ENCODE results near the gene CLCN6. TPM values are rescaled to one million over a fixed set of nuclear protein-coding genes. Genes with fewer than 3 reads are reported as not detected.

CLCN6 gene
- total RNA-seq, 1 donor from 2014 or later = 42.9 TPM

GRCh38 chr1:11774753-11775152 is 31.2 kb upstream of the CLCN6 start:
- TF ChIP-seq CTCF (IDR thresholded peaks at IDR 0.05; ENCODE audit: unreplicated experiment) = no peak
- Mint-ChIP-seq H3K9me3 (ENCODE audit: unreplicated experiment) (no peaks in the 10 kb centered on the region), H3K4me1 (ENCODE audit: unreplicated experiment) (no peaks in the 10 kb centered on the region), H3K4me3 (ENCODE audit: unreplicated experiment) (no peak overlapping the region), H3K36me3 (ENCODE audit: low read depth, unreplicated experiment) (no peaks in the 10 kb centered on the region), H3K27ac (ENCODE audit: unreplicated experiment) (no peak overlapping the region), H3K27me3 (ENCODE audit: unreplicated experiment) (peaks cover 3% of the 10 kb centered on the region)
- DNase-seq (ENCODE audit: low spot score) = no peak

DNA sequence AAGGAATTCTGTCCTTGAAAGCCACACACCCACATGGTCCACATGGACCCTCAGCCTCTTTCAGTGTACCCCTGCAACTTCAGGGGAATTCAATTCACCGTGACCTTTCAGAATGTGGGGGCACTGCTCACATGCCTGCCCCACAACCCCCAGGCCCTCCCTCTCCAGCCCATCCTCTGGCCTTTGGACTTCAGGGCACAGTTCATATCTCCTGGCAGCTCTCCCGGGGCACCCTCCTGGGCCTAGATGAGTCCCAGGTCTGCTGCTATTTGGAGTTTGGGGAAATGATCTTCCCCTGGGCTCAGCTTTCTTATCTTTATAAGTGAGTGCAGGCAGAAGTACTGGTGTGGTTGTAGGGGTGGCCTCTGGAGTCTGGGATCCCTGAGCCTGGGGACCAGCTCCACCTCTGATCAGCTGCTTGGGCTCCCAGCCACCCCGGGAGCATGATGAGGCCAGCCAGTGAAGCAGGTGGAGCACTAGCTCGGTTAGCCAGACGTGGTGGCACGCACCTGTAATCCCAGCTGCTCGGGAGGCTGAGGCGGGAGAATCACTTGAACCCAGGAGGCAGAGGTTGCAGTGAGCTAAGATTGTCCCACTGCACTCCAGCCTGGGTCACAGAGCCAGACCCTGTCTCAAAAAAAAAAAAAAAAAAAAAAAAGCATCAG is 28.2 kb upstream of the CLCN6 start:
- H3K4me3 Mint-ChIP-seq (ENCODE audit: unreplicated experiment) = no peak overlapping the region
- H3K27me3 Mint-ChIP-seq (ENCODE audit: unreplicated experiment) = peaks cover 7% of the 10 kb centered on the region
- H3K27ac Mint-ChIP-seq (ENCODE audit: unreplicated experiment) = no peak overlapping the region

GRCh38 chr1:11778336-11778735 is 27.7 kb upstream of the CLCN6 start:
- no peak overlapping the region for H3K27ac Mint-ChIP-seq (ENCODE audit: unreplicated experiment)
- TF ChIP-seq CTCF (IDR thresholded peaks at IDR 0.05; ENCODE audit: unreplicated experiment) = no peak
- no peaks in the 10 kb centered on the region for H3K4me1 Mint-ChIP-seq (ENCODE audit: unreplicated experiment)
- peaks cover 7% of the 10 kb centered on the region for H3K27me3 Mint-ChIP-seq (ENCODE audit: unreplicated experiment)
- H3K9me3 Mint-ChIP-seq (ENCODE audit: unreplicated experiment) = no peaks in the 10 kb centered on the region
- no peaks in the 10 kb centered on the region for H3K36me3 Mint-ChIP-seq (ENCODE audit: low read depth, unreplicated experiment)
- DNase-seq (ENCODE audit: low spot score) = no peak
- no peak overlapping the region for H3K4me3 Mint-ChIP-seq (ENCODE audit: unreplicated experiment)

More for the DNA sequence above, 28.2 kb upstream of the CLCN6 start:
- Mint-ChIP-seq H3K4me1 (ENCODE audit: unreplicated experiment) (no peaks in the 10 kb centered on the region), H3K9me3 (ENCODE audit: unreplicated experiment) (no peaks in the 10 kb centered on the region), H3K36me3 (ENCODE audit: low read depth, unreplicated experiment) (no peaks in the 10 kb centered on the region)
- no peak for TF ChIP-seq CTCF (IDR thresholded peaks at IDR 0.05; ENCODE audit: unreplicated experiment)
- no peak for DNase-seq (ENCODE audit: low spot score)

- Mint-ChIP-seq H3K36me3 (ENCODE audit: low read depth, unreplicated experiment) (no peaks in the 10 kb centered on the region), H3K4me1 (ENCODE audit: unreplicated experiment) (no peaks in the 10 kb centered on the region), H3K27me3 (ENCODE audit: unreplicated experiment) (peaks cover 7% of the 10 kb centered on the region), H3K27ac (ENCODE audit: unreplicated experiment) (no peak overlapping the region), H3K4me3 (ENCODE audit: unreplicated experiment) (no peak overlapping the region), H3K9me3 (ENCODE audit: unreplicated experiment) (no peaks in the 10 kb centered on the region)
- no peak for TF ChIP-seq CTCF (IDR thresholded peaks at IDR 0.05; ENCODE audit: unreplicated experiment)
- no peak for DNase-seq (ENCODE audit: low spot score)
Measured at GRCh38 chr1:11778844-11779623, 27.0 kb upstream of the CLCN6 start.

All from endothelial cell (in vitro differentiated cells).